Peyer's patch (tissue), 4 donors: ENCODE measurements around the gene B9D1.

ENCODE experiments used
- POLR2A ChIP-seq, 2 donors: fragments of 450-650 bp; IDR thresholded peaks; one replicate each; pipeline ENCODE4 v1.5.1; 2017; ENCODE audit warnings: antibody characterized with exemption in 2 of 2, mild to moderate bottlenecking in 2 of 2, moderate library complexity in 2 of 2
- TF ChIP-seq, protein P1 (sequence below), 6 experiments: fragments of 450-650 bp in 4 of 6; fragments of 200-600 bp in 2 of 6; sonication (generic) in 1 of 6; IDR thresholded peaks; one replicate each; pipeline ENCODE4 v1.5.1; 2017 to 2019; ENCODE audit warnings: antibody characterized with exemption in 6 of 6, mild to moderate bottlenecking in 3 of 6, moderate library complexity in 1 of 6

DNA sequence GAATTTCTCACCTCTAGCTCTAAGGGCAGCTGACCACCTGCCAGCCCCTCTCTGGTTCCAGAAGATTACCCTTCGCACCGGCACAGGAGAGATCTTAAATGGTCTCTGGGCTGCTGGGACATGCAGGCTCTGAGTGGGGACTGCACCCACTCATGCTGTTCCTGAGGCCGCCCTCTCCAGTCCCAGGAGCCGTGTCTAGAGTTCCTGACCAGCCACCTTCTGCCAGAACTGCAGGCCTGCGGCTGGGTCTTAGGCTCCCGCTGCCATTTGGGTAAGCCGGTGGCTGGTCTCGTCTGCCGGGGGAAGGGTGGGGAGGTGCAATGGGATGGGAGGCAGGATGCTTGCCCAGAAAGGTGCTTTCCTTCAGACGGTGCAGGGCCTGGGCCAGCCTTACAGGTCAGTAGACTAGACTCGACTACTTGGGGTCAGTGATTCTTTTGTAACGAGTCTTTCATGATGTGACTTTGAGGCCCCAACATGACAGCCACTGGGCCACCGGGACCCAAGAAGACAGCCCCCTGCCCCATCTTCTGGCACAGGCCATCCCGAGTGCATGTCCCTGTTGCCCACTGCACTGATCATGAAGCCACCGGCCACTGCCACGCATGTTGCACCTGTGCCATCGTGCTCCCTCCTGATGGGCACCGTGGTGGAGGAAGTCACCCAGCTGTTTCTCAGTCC, 26.4 kb downstream of the B9D1 start:
- no peak for TF ChIP-seq POLR2A (IDR thresholded peaks at IDR 0.05)
- TF ChIP-seq, protein P1, sequence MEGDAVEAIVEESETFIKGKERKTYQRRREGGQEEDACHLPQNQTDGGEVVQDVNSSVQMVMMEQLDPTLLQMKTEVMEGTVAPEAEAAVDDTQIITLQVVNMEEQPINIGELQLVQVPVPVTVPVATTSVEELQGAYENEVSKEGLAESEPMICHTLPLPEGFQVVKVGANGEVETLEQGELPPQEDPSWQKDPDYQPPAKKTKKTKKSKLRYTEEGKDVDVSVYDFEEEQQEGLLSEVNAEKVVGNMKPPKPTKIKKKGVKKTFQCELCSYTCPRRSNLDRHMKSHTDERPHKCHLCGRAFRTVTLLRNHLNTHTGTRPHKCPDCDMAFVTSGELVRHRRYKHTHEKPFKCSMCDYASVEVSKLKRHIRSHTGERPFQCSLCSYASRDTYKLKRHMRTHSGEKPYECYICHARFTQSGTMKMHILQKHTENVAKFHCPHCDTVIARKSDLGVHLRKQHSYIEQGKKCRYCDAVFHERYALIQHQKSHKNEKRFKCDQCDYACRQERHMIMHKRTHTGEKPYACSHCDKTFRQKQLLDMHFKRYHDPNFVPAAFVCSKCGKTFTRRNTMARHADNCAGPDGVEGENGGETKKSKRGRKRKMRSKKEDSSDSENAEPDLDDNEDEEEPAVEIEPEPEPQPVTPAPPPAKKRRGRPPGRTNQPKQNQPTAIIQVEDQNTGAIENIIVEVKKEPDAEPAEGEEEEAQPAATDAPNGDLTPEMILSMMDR (IDR thresholded peaks at IDR 0.05) = no peak
